Mesodermal cell (in vitro differentiated cells): ENCODE measurements around the gene JAGN1.
A peak's percentile ranks its signal among the peaks of the same experiment; 100 is the strongest.

Experiments
- H3K27ac ChIP-seq: 2 replicates; pipeline ENCODE4 v1.7.0; 2013; ENCODE audit warnings: mild to moderate bottlenecking, low read depth, low read length, moderate library complexity; ENCODE audit not compliant: severe bottlenecking
- H3K36me3 ChIP-seq: 2 replicates; pipeline ENCODE4 v1.7.1; 2013; ENCODE audit warnings: mild to moderate bottlenecking, low read length, moderate library complexity; ENCODE audit not compliant: control insufficient read depth, insufficient read depth
- H3K4me1 ChIP-seq: one replicate; pipeline ENCODE4 v1.7.1; 2013; ENCODE audit warnings: mild to moderate bottlenecking, low read length; ENCODE audit not compliant: insufficient read depth, control insufficient read depth, poor library complexity, severe bottlenecking
- H3K4me3 ChIP-seq: 2 replicates; pipeline ENCODE4 v1.7.0; 2013; ENCODE audit warnings: low read length, control low read depth, mild to moderate bottlenecking; ENCODE audit not compliant: insufficient read depth, poor library complexity, severe bottlenecking; ENCODE audit errors: extremely low read depth
- H3K9me3 ChIP-seq: 2 replicates; pipeline ENCODE4 v1.7.1; 2013; ENCODE audit warnings: mild to moderate bottlenecking, low read length, moderate library complexity; ENCODE audit not compliant: control insufficient read depth
- WGBS, 2 experiments: methylation state at CpG; one replicate each; pipeline ENCODE4 v1.1.5; 2013; ENCODE audit warnings: missing lambda C conversion rate in 2 of 2; ENCODE audit not compliant: insufficient coverage in 2 of 2; 5-methylcytosine and 5-hydroxymethylcytosine counted together

The JAGN1 gene

GRCh38 chr3:9918261-9919038 is 28.0 kb downstream of the JAGN1 start:
- peaks cover 12% of the 10 kb centered on the region for H3K4me1 ChIP-seq
- no peaks in the 10 kb centered on the region for H3K36me3 ChIP-seq
- H3K27ac ChIP-seq = no peak overlapping the region
- no peak overlapping the region for H3K4me3 ChIP-seq
- no peaks in the 10 kb centered on the region for H3K9me3 ChIP-seq
- WGBS, 2 experiments = 88 to 100% methylated on average over 1 to 3 of the region's 8 CpGs

GRCh38 chr3:9928158-9928557 is 37.7 kb downstream of the JAGN1 start:
- Histone ChIP-seq H3K9me3 (no peaks in the 10 kb centered on the region), H3K27ac (no peak overlapping the region), H3K36me3 (peaks cover 12% of the 10 kb centered on the region), H3K4me3 (no peak overlapping the region), H3K4me1 (no peaks in the 10 kb centered on the region)
- WGBS, 2 experiments = 95 to 97% methylated on average over 17 to 19 of the region's 23 CpGs

GRCh38 chr3:9930804-9931418 is 40.5 kb downstream of the JAGN1 start:
- Histone ChIP-seq H3K27ac (no peak overlapping the region), H3K36me3 (peaks cover 19% of the 10 kb centered on the region), H3K9me3 (no peaks in the 10 kb centered on the region), H3K4me1 (no peaks in the 10 kb centered on the region), H3K4me3 (no peak overlapping the region)
- 91 to 94% methylated on average over 2 to 4 of the region's 4 CpGs for WGBS, 2 experiments

- peak overlapping the region; percentile 53 for H3K27ac ChIP-seq
Observed at GRCh38 chr3:9932535-9932842, 42.1 kb downstream of the JAGN1 start.

GRCh38 chr3:9932843-9933560 is 42.6 kb downstream of the JAGN1 start:
- Histone ChIP-seq H3K36me3 (peaks cover 37% of the 10 kb centered on the region), H3K27ac (peak overlapping the region; percentile 81), H3K9me3 (no peaks in the 10 kb centered on the region), H3K4me1 (no peaks in the 10 kb centered on the region), H3K4me3 (peak overlapping the region; percentile 61)
- WGBS, 2 experiments = 0 to 1% methylated on average over 57 to 74 of the region's 77 CpGs

More at GRCh38 chr3:9932535-9932842, 42.1 kb downstream of the JAGN1 start:
- H3K9me3 ChIP-seq = no peaks in the 10 kb centered on the region
- no peaks in the 10 kb centered on the region for H3K4me1 ChIP-seq
- 40% methylated on average over 2 of the region's 13 CpGs; no CpG with 5 or more reads in 1 of the 2 experiments for WGBS, 2 experiments
- H3K36me3 ChIP-seq = peaks cover 33% of the 10 kb centered on the region
- peak overlapping the region; percentile 61 for H3K4me3 ChIP-seq

- 1 to 2% methylated on average over 40 to 49 of the region's 50 CpGs for WGBS, 2 experiments
- Histone ChIP-seq H3K36me3 (peaks cover 37% of the 10 kb centered on the region), H3K4me3 (peak within 1 kb of the TSS; percentile 61), H3K4me1 (no peaks in the 10 kb centered on the region), H3K9me3 (no peaks in the 10 kb centered on the region), H3K27ac (peak within 1 kb of the TSS; percentile 81)
Observed at GRCh38 chr3:9933561-9934234, 43.3 kb downstream of the JAGN1 start, which contains the start of gene CRELD1. Gene CRELD1, plus strand, starts transcription at chr3:9933834. Its CDS starts 605 bp downstream, at chr3:9934439.

GRCh38 chr3:9934235-9934621 is 43.8 kb downstream of the JAGN1 start:
- no peaks in the 10 kb centered on the region for H3K4me1 ChIP-seq
- H3K27ac ChIP-seq = no peak overlapping the region
- H3K36me3 ChIP-seq = peaks cover 37% of the 10 kb centered on the region
- 52% methylated on average over 11 of the region's 11 CpGs for WGBS, 2 experiments
- peak overlapping the region; percentile 61 for H3K4me3 ChIP-seq
- H3K9me3 ChIP-seq = no peaks in the 10 kb centered on the region

- H3K27ac ChIP-seq = no peak overlapping the region
- H3K4me3 ChIP-seq = no peak overlapping the region
- H3K9me3 ChIP-seq = no peaks in the 10 kb centered on the region
- 62 to 83% methylated on average over 3 to 4 of the region's 4 CpGs for WGBS, 2 experiments
- peaks cover 35% of the 10 kb centered on the region for H3K36me3 ChIP-seq
- no peaks in the 10 kb centered on the region for H3K4me1 ChIP-seq
Observed at GRCh38 chr3:9934993-9935392, 44.6 kb downstream of the JAGN1 start.

GRCh38 chr3:9935966-9936510 is 45.6 kb downstream of the JAGN1 start:
- H3K36me3 ChIP-seq = peaks cover 30% of the 10 kb centered on the region
- no peak overlapping the region for H3K4me3 ChIP-seq
- no peaks in the 10 kb centered on the region for H3K9me3 ChIP-seq
- H3K4me1 ChIP-seq = no peaks in the 10 kb centered on the region
- H3K27ac ChIP-seq = no peak overlapping the region
- 100% methylated on average over 3 to 4 of the region's 5 CpGs for WGBS, 2 experiments

- H3K4me3 ChIP-seq = no peak overlapping the region
- H3K9me3 ChIP-seq = no peaks in the 10 kb centered on the region
- no peak overlapping the region for H3K27ac ChIP-seq
- H3K36me3 ChIP-seq = peaks cover 33% of the 10 kb centered on the region
- no peaks in the 10 kb centered on the region for H3K4me1 ChIP-seq
- WGBS, 2 experiments = 96 to 98% methylated on average over 8 to 10 of the region's 13 CpGs
Observed at GRCh38 chr3:9937486-9938238, 47.3 kb downstream of the JAGN1 start.
